Measurements from ENCODE around the gene SLC48A1.

Gene SLC48A1

GRCh38 chr12:47791874-47792273, 18.8 kb downstream of the SLC48A1 start:
- DNase-seq (ENCODE audit: low read depth in 1 of 2, low spot score in 1 of 2) = no peak
- Histone ChIP-seq H3K4me3 (replicated peaks; ENCODE audit: insufficient read depth, low read length) (no peak overlapping the region), H3K27ac (replicated peaks) (no peak overlapping the region), H3K27me3 (ENCODE audit: insufficient read depth, poor library complexity, severe bottlenecking) (no peaks in the 10 kb centered on the region)
- TF ChIP-seq SPI1 (IDR thresholded peaks at IDR 0.05; ENCODE audit: borderline replicate concordance, low read depth) (no peak), GABPA (IDR thresholded peaks at IDR 0.05; ENCODE audit: low read depth) (no peak), POLR2AphosphoS5 (IDR thresholded peaks at IDR 0.05; ENCODE audit: low read depth) (no peak), REST (IDR thresholded peaks at IDR 0.05; ENCODE audit: insufficient replicate concordance, low read depth) (no peak), CTCF (IDR thresholded peaks at IDR 0.05; ENCODE audit: insufficient read depth, low read length) (no peak)

GRCh38 chr12:47793015-47793681, 20.1 kb downstream of the SLC48A1 start:
- Histone ChIP-seq H3K27me3 (ENCODE audit: insufficient read depth, poor library complexity, severe bottlenecking) (no peaks in the 10 kb centered on the region), H3K4me3 (replicated peaks; ENCODE audit: insufficient read depth, low read length) (no peak overlapping the region), H3K27ac (replicated peaks) (no peak overlapping the region)
- TF ChIP-seq SPI1 (IDR thresholded peaks at IDR 0.05; ENCODE audit: borderline replicate concordance, low read depth) (no peak), GABPA (IDR thresholded peaks at IDR 0.05; ENCODE audit: low read depth) (no peak), POLR2AphosphoS5 (IDR thresholded peaks at IDR 0.05; ENCODE audit: low read depth) (no peak), REST (IDR thresholded peaks at IDR 0.05; ENCODE audit: insufficient replicate concordance, low read depth) (no peak), CTCF (IDR thresholded peaks at IDR 0.05; ENCODE audit: insufficient read depth, low read length) (no peak)
- DNase-seq (ENCODE audit: low read depth in 1 of 2, low spot score in 1 of 2) = no peak

- DNase-seq (ENCODE audit: low read depth in 1 of 2, low spot score in 1 of 2) = no peak
- TF ChIP-seq SPI1 (IDR thresholded peaks at IDR 0.05; ENCODE audit: borderline replicate concordance, low read depth) (no peak), GABPA (IDR thresholded peaks at IDR 0.05; ENCODE audit: low read depth) (no peak), POLR2AphosphoS5 (IDR thresholded peaks at IDR 0.05; ENCODE audit: low read depth) (no peak), CTCF (IDR thresholded peaks at IDR 0.05; ENCODE audit: insufficient read depth, low read length) (no peak), REST (IDR thresholded peaks at IDR 0.05; ENCODE audit: insufficient replicate concordance, low read depth) (no peak)
- H3K4me3 ChIP-seq (replicated peaks; ENCODE audit: insufficient read depth, low read length) = no peak overlapping the region
- no peaks in the 10 kb centered on the region for H3K27me3 ChIP-seq (ENCODE audit: insufficient read depth, poor library complexity, severe bottlenecking)
- no peak overlapping the region for H3K27ac ChIP-seq (replicated peaks)
Measured at GRCh38 chr12:47794679-47795078, 21.6 kb downstream of the SLC48A1 start.
